Brain microvascular endothelial cell (primary cell): ENCODE measurements around the gene TMED8.

Experiments used
- DNase-seq: peaks from one replicate; pipeline ENCODE4 v3.0.0-alpha.2; 2020
- H3K27ac ChIP-seq: fragments of 250-450 bp; sonication (Bioruptor Pico); 2 replicates; pipeline ENCODE4 v1.5.1; 2020; ENCODE audit warnings: mild to moderate bottlenecking, moderate library complexity
- H3K27me3 ChIP-seq: fragments of 250-450 bp; sonication (Bioruptor Pico); replicated peaks from 2 replicates; pipeline ENCODE4 v1.5.1; 2020; ENCODE audit warnings: mild to moderate bottlenecking
- H3K36me3 ChIP-seq: fragments of 250-450 bp; sonication (Bioruptor Pico); replicated peaks from 2 replicates; pipeline ENCODE4 v1.5.1; 2020; ENCODE audit warnings: mild to moderate bottlenecking
- H3K4me3 ChIP-seq: 2 replicates; pipeline ENCODE4 v1.5.1; 2011; ENCODE audit warnings: low read depth, mild to moderate bottlenecking, control low read depth, low read length, moderate library complexity
- CTCF ChIP-seq: IDR thresholded peaks from 2 replicates; pipeline ENCODE4 v1.5.1; 2011; ENCODE audit warnings: low read depth, mild to moderate bottlenecking, moderate library complexity, low read length, control low read depth, inconsistent platforms; ENCODE audit errors: missing control alignments
- in situ Hi-C: cut with HindIII; loops from 2 replicates; pipeline ENCODE4 v1.10.0; 2017; ENCODE audit warnings: low sequenced_read_pairs, low pct_ligation_motif_present

Gene TMED8

GRCh38 chr14:77305696-77306095 is 71.2 kb downstream of the TMED8 start:
- Histone ChIP-seq H3K36me3 (no peaks in the 10 kb centered on the region), H3K27me3 (no peaks in the 10 kb centered on the region), H3K4me3 (no peak overlapping the region), H3K27ac (no peak overlapping the region)
- in situ Hi-C loops = no loop called here
- DNase-seq = no peak
- TF ChIP-seq CTCF = no peak

- TF ChIP-seq CTCF = no peak
- no peak overlapping the region for H3K4me3 ChIP-seq
- no peaks in the 10 kb centered on the region for H3K27me3 ChIP-seq
- peak; percentile 96 for DNase-seq
- H3K27ac ChIP-seq = peak overlapping the region; percentile 90
- in situ Hi-C loops = no loop called here
- no peaks in the 10 kb centered on the region for H3K36me3 ChIP-seq
These were observed 73.3 kb downstream of the TMED8 start for GRCh38 chr14:77303417-77304156.

- H3K36me3 ChIP-seq = no peaks in the 10 kb centered on the region
- no peaks in the 10 kb centered on the region for H3K27me3 ChIP-seq
- no peak overlapping the region for H3K4me3 ChIP-seq
- in situ Hi-C loops = no loop called here
- peak overlapping the region; percentile 90 for H3K27ac ChIP-seq
- no peak for TF ChIP-seq CTCF
- peak; percentile 67 for DNase-seq
These were observed 74.0 kb downstream of the TMED8 start for GRCh38 chr14:77302926-77303325.

- Histone ChIP-seq H3K4me3 (no peak overlapping the region), H3K36me3 (peaks cover 7% of the 10 kb centered on the region), H3K27ac (no peak overlapping the region), H3K27me3 (no peaks in the 10 kb centered on the region)
- peak; percentile 86 for DNase-seq
- TF ChIP-seq CTCF = peak; percentile 94
- in situ Hi-C loops = no loop called here
These were observed 75.8 kb downstream of the TMED8 start for GRCh38 chr14:77301103-77301502.

GRCh38 chr14:77299771-77300170 is 77.1 kb downstream of the TMED8 start:
- no peaks in the 10 kb centered on the region for H3K27me3 ChIP-seq
- in situ Hi-C loops = no loop called here
- H3K27ac ChIP-seq = no peak overlapping the region
- DNase-seq = no peak
- no peak overlapping the region for H3K4me3 ChIP-seq
- no peak for TF ChIP-seq CTCF
- H3K36me3 ChIP-seq = peaks cover 12% of the 10 kb centered on the region

GRCh38 chr14:77296906-77297305 is 80.0 kb downstream of the TMED8 start:
- Histone ChIP-seq H3K4me3 (no peak overlapping the region), H3K36me3 (peaks cover 12% of the 10 kb centered on the region), H3K27ac (no peak overlapping the region), H3K27me3 (no peaks in the 10 kb centered on the region)
- in situ Hi-C loops = no loop called here
- no peak for DNase-seq
- TF ChIP-seq CTCF = no peak
